Stimulated activated CD4-positive, alpha-beta T cell treated with anti-CD3 and anti-CD28 coated beads, Interleukin-4, amount 100 ng/mL, for 48 hours (primary cell): ENCODE results near the gene CFHR2.

Experiments used
- DNase-seq, 2 donors: peaks; one replicate each; pipeline ENCODE4 v3.0.0-alpha.2; 2020; ENCODE audit warnings: low read depth in 2 of 2

Gene CFHR2

GRCh38 chr1:197001828-197002227 lies 58.3 kb downstream of the CFHR2 start:
- DNase-seq = no peak

- DNase-seq = no peak
These were observed 59.6 kb downstream of the CFHR2 start for GRCh38 chr1:197003132-197003531.

- DNase-seq = no peak
These were observed 65.3 kb downstream of the CFHR2 start for GRCh38 chr1:197008861-197009260.
